ENCODE measurements around the gene CTIF.

The CTIF gene

DNA sequence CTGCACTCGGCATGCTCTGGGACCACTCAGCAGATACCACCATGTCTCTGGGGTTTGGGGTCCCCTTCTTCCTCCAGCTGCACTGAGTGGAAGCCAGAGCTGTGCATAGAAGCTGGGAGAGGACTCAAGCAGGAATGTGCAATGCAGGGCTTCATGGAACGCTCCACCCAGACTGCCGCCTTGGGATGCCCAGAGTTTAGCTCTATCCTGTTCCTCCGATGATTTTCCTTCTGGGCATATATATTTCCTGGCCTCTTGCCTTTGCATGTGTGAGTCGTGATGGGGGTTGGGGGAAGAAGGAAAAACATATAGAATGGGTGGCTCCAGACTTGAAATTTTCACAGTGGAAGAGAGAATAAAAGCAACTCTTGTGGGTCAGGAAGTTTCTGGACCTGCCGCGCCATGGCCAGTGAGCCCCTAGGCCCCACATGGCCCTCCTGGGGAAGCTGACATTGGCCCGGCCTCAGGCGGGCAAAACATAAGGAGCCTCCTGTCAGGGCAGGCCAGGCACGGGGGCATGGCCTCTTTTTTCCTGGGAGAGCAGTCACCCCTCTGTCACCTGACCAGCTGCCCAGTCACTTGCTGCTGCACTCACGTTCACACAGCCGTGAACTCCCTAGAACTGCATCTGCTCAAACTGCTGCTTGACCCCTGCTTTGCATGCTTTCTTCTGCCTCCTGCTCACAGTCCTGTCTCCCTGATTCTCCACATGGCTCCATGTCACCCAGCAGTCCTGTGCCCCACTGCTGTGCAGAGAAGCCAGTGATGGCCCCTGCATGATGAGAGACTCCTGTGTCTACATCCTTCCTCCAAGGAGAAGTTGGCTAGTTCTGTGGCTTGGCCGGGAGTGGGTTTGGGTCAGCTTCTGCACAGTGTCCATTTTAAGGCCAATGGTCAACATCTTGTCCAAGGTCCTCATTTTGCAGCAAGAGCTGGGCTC is 197.8 kb downstream of the CTIF start:
- DNase-seq = no peak

DNA sequence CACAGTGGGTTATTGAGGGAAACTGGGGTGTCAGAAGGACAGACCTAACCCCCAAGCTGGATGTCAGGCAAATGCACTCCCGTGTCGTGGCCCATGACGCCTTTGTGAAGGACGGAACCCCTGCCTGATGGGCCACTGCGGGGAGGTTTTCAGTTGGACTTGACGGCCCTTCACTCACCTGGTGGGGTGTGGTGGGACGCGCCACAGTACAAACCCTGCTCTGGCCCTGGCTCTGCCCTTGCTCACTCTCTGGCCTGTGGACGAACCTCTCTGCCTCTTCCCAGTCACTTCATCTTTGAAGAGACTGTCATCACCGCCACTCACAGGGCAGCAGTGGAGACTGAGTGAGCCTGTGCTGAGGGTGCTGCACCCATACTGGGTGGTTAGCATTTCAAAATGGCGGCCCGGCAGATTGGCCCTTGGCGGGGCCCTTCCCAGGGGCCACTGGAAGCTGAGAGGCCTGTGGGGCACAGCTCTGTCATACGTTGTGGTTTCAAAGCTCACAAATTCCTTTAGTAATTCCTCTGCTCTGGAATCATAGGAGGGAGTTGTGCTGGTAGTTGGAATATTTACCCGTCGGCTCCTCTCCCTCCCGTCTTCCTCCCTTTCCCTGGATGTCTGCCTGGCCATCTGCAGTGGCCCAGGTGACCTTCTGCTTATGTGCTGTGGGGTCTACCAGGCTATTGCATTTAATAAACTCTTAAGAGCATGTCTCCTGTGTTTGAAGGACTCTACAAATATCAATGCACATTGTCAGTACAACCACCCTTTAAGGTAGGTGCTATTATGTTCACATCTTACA is 200.6 kb downstream of the CTIF start:
- no peak for DNase-seq

GRCh38 chr18:48740068-48740440 is 201.2 kb downstream of the CTIF start:
- no peak for DNase-seq

DNA sequence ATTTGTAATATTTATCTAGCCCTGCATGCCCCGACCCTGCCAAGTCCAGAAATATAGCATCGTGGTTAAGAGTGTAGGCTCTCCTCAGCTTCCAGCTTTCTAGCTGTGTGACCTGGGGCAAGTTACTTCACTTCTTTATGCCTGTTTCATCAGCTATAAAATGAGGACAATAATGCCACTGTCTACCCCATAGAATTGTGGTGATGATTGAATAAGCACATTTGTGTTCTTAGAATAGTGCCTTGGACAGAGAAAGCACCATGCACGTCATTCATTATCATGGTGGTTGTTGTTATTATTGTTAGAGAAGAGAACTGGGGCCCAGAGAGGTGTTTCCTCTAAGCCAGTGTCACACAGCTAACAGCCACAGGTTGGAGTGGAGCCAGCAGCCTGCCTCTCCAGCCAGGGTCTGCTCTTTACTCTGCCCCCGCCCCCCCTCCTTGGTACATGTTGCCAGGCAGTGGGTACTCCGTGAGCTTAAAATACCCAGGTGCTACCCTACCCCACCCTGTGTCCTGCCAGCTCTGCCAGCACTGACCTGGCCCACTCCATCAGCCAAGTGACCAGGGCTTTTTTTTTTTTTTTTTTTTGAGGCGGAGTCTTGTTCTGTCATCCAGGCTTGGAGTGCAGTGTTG is 202.1 kb downstream of the CTIF start:
- no peak for DNase-seq

GRCh38 chr18:48741866-48742265 is 203.0 kb downstream of the CTIF start:
- DNase-seq = no peak

DNA sequence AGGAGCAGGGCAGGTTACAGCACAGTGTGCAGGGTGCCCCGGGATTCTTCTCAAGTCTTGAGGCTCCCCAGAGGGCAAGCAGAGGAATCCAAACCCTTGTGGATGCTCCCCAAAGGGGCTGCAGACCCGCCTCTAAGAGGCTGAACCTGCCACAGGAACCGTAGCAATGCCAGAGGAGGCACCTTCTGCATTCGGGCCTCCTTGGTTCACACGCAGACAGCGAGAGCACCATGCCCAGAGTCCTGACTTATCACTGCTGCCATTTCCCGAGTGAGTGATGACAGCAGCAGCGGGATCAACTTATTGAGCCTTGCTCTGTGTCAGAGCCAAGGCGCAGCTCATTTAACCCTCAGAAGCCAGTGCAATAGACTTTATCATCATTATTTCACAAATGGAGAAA is 203.5 kb downstream of the CTIF start:
- no peak for DNase-seq

DNA sequence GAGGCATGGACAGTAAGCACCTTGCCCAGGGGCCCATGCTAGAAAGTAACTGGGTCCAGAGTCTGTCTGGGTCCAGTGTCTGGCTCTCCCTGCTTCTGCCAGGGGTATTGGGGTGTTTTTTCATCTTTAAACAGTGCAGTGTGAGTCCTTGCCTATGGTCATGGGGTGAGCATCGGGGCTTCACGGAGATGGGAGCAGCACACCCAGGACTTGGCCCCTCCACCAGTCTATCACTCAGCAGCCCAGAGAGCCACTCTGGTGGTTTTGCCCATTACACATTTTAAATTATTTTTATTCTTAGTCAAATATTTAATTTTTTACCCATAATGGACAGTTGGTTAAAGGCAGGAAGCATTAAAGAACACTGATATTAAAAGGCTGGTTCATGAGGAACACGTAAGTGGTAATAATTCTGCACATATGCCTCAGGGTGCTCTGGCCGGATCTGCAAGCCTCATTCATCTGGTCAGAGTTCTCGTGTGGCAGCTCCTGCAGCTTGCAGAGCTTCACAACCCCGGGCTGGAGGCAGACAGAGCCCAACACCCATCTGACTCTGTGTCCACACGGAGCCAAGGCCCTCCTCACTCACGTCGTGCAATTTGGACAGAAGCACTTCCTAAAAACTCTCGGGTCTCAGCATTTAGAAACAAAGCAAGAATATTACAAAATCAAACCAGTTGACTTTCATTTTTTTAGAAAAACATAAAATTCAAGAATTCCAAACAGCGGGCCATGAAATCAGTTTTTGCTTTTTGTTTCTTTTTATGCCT is 204.1 kb downstream of the CTIF start:
- no peak for DNase-seq

- DNase-seq = no peak
Measured at GRCh38 chr18:48743886-48744285, 205.1 kb downstream of the CTIF start.

DNA sequence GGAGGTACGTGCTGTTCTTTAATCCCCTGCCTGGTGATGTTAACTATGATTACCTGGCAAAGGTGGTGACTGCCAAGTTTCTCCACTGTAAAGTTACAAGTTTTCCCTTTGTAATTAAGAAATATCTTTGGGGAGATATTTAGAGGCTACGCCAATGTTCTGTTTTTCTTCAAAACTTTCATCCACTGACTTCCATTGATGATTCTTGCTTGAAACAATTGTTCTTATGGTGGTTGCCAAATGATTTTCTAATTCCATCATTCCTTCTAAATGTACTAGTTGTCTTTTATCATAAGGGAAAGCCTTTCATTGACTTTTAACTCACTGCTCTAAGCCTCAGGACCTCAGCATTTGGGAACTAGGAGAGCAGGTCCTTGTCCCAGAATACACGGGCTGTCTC is 206.5 kb downstream of the CTIF start:
- DNase-seq = no peak

DNA sequence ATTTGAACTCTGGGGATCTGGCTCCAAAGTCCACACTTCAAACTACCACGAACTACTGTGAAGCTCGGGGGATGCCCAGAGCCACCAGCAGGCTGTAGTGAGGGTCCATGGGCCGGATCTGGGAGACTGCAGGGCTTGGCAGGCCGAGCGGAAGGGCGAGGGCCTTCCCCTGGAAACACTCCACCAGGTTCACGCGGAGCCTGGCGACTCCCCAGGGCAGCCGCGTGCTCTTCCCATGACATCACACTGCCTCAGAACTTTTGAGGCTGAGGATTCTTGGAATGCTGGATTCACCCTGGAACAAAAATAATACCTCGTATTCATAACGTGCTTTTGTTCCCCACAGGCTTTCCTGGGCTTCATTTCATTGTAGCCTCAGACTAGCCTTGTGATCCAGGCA is 210.9 kb downstream of the CTIF start:
- DNase-seq = no peak

- no peak for DNase-seq
Measured at GRCh38 chr18:48750485-48751175, 211.8 kb downstream of the CTIF start.

DNA sequence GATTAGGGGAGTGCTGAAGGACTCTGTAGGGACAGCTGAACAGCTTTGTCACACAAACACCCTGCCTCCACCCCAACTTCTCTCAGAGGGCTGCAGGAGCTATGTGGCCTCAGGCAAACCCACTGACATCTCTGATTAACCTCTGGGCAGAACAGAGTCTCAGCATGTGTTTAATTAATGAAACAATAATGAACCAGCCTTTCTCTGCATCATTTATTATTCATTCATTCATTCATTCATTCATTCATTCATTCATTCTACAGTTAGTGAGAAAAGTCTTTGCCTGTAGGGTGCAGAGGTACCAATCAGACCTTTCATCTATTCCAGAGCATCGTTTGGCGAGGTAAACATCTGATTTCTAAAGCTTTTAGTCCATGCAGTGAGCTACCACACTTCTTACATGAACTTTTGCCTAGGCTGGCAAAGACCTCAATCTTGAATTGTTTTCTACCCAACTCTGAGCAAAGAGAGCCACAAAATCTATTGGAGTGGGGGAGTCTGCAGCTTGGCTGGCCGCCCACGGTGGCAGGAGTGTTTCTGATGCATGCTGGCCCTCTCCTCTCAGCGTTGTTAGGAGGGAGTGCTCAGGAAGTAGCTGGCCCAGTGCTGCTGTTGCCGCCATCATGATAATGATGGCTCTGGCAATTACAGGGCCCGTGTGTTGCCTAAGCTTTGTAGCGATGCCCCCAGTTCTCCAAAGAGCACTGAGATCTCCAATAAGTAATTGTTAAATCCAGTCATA is 213.1 kb downstream of the CTIF start:
- DNase-seq = no peak

DNA sequence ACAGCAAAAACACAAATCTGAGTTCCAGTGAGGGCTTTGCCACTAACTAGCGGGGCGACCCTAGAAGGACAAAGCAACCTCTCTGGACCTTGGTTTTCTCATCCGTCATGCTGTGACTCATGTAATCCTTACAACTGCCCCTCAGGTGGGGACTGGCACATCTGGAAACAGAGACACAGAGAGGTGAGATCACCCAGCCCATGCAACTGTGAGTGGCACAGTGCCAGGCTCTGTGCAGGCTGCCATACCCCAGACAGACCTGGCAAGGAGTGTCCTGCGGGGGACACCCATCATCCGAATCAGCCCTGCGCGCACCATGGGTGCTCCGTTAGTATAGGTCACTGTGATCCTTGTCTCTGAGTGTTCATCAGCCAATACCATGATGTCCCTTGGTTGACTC is 213.6 kb downstream of the CTIF start:
- no peak for DNase-seq

DNA sequence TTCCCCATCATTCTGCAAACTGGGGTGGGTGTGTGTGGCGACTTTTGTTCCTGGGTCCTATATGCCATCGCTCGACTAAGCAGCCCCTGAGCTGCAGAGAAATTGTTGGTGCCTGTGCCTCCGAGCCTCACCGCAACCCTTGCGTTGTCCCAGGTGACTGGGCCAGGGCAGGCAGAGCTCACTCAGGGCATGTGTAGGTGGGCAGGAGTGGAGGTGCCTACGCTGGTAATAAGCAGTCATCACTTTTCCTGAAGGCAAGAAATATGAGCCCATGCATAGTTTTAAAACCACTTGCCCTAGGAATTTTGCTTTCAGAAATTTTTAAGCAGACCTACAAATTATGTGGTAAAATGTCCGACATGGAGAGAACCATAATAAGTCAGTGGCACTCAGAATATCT is 214.1 kb downstream of the CTIF start:
- no peak for DNase-seq

- DNase-seq = no peak
Measured at GRCh38 chr18:48753691-48754090, 214.9 kb downstream of the CTIF start.

- no peak for DNase-seq
Measured at GRCh38 chr18:48754559-48754958, 215.7 kb downstream of the CTIF start.

DNA sequence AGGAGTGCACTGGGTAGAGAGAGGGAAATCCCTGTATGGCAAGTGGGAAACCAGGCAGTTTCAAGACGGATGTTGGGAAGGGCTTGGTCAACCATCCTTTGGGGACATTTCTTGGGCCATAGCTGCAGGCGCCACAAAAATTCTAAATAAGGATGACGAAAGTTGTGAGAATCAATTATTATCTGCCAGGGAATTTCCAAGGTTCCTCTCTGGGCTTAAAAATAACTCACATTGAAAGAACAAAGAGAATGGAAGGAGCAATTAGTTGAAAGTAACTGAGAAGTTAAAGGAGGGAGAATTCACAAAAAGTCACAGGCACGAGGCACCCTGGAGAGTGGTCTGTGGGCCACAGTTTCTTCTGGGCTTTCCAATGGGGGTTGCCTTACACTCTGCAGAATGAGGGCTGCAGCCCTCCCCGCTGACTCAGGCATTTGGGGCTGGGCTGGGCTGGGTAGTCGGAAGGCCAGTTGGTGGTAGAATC is 216.2 kb downstream of the CTIF start:
- DNase-seq = no peak

DNA sequence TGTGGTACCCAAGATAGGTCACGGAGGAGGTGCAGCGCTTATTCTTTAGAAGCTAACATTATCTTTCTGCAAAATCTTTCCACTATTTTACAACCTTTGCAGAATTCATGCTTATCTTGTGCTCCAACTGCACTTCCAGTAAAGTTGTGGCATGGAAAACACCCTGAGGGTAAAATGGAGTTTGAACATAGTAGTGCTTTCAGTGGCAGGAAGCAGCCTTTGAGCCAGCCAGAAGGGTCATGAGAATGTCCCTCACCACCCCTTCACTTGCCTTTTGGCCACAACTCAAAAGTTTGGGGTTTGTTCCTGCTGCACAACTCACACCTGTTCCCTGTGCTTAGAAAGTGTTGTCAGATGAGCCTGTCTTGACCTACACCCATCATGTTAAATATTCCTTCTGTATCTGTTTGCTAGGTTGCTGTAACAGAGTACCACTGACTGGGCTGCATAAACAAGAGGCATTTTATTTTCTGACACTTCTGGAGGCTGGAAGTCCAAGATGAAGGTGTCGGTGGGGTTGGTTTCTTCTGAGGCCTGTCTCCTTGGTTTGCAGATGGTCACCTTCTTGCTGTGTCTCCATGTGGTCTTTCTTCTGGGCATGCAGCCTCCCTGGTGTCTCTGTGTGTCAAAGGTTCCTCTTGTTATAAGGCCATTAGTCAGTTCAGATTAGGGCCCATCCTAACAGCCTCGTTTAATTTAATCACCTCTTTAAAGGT is 217.8 kb downstream of the CTIF start:
- DNase-seq = no peak

DNA sequence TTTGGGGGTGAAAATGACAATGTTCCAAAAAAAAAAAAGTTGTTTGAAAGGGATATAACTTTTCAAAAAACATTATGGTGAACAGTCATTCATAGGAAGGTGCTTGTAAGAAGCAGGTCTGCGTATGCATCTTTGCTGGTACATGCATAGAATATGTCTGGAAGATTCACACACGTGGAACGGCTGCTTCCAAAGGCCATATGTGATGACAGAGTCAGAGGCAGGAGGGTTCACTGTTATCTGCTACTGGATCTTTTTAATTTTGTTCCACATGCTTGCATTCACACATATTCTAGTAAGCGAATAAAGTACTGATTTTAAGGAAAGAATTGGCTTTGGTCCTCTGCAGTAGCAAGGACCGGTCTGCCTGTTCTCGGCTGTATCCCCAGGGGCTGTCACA is 218.5 kb downstream of the CTIF start:
- DNase-seq = no peak

GRCh38 chr18:48757906-48758305 is 219.1 kb downstream of the CTIF start:
- DNase-seq = no peak

DNA sequence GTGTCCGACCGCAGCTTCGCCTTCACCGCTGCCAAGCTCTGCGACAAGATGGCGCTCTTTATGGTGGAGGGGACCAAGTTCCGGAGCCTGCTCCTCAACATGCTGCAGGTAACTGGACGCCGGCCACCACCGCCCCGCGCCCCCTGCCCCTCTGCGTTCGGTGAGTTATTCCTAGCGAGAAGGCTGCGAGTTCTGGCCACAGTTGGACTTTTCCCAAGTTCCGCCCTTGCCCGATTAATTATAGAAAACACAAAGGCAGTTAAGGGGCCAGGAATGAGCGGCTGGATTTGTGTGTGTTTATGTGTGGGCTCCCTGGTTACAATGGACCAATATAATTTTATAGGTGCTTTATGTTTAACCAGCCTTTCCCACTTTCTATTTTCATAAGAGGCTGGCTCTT is 222.8 kb downstream of the CTIF start:
- DNase-seq = no peak

Data from NCI-H2081 (cell line).